MM.1S (cell line): Measurements from ENCODE around the gene BRD3OS.

Experiments used
- DNase-seq: peaks from one replicate; pipeline ENCODE4 v3.0.0-alpha.2; 2015
- H2AFZ ChIP-seq: fragments of 300-600 bp; sonication (generic); 2 replicates; pipeline ENCODE4 v1.6.0; 2016; ENCODE audit warnings: antibody characterized with exemption, low read length
- H3F3A ChIP-seq: fragments of 300-600 bp; sonication (generic); 2 replicates; pipeline ENCODE4 v1.6.1; 2016; ENCODE audit warnings: mild to moderate bottlenecking, antibody characterized with exemption, low read length, moderate library complexity, mixed read lengths; ENCODE audit not compliant: insufficient read depth
- H3K27ac ChIP-seq: fragments of 300-600 bp; sonication (generic); 2 replicates; pipeline ENCODE4 v1.5.1; 2016; ENCODE audit warnings: mild to moderate bottlenecking, low read length
- H3K27me3 ChIP-seq: fragments of 300-600 bp; sonication (generic); replicated peaks from 2 replicates; pipeline ENCODE4 v1.6.0; 2016; ENCODE audit warnings: low read length; ENCODE audit not compliant: insufficient read depth
- H3K36me3 ChIP-seq: fragments of 300-600 bp; sonication (generic); replicated peaks from 2 replicates; pipeline ENCODE4 v1.6.1; 2016; ENCODE audit warnings: mild to moderate bottlenecking, low read length, mixed read lengths; ENCODE audit not compliant: insufficient read depth
- H3K4me1 ChIP-seq: fragments of 300-600 bp; sonication (generic); 2 replicates; pipeline ENCODE4 v1.6.1; 2016; ENCODE audit warnings: low read length, mixed read lengths
- H3K4me2 ChIP-seq: fragments of 300-600 bp; sonication (generic); 2 replicates; pipeline ENCODE4 v1.6.0; 2016; ENCODE audit warnings: low read depth, low read length
- H3K4me3 ChIP-seq: fragments of 300-600 bp; sonication (generic); 2 replicates; pipeline ENCODE4 v1.5.1; 2016; ENCODE audit warnings: low read length, mixed read lengths
- H3K79me2 ChIP-seq: fragments of 300-600 bp; sonication (generic); 2 replicates; pipeline ENCODE4 v1.6.1; 2016; ENCODE audit warnings: mixed run types, low read length, mixed read lengths
- H3K9ac ChIP-seq: fragments of 300-600 bp; sonication (generic); 2 replicates; pipeline ENCODE4 v1.6.1; 2016; ENCODE audit warnings: low read length, mixed read lengths
- H3K9me2 ChIP-seq: fragments of 300-600 bp; sonication (generic); replicated peaks from 2 replicates; pipeline ENCODE4 v1.6.1; 2016; ENCODE audit warnings: mild to moderate bottlenecking, low read length, mixed read lengths; ENCODE audit not compliant: insufficient read depth
- H3K9me3 ChIP-seq: fragments of 300-600 bp; sonication (generic); replicated peaks from 2 replicates; pipeline ENCODE4 v1.6.1; 2016; ENCODE audit warnings: mild to moderate bottlenecking, low read length, mixed read lengths; ENCODE audit not compliant: insufficient read depth
- H4K20me1 ChIP-seq: fragments of 300-600 bp; sonication (generic); 2 replicates; pipeline ENCODE4 v1.6.1; 2016; ENCODE audit warnings: mild to moderate bottlenecking, low read length, moderate library complexity, mixed read lengths; ENCODE audit not compliant: insufficient read depth
- CTCF ChIP-seq: fragments of 300-600 bp; sonication (generic); IDR thresholded peaks from 2 replicates; pipeline ENCODE4 v1.5.1; 2016; ENCODE audit warnings: antibody characterized with exemption, low read length, mixed read lengths
- EZH2 ChIP-seq: fragments of 300-600 bp; sonication (generic); optimal IDR thresholded peaks from 2 replicates; pipeline ENCODE3; 2017; ENCODE audit warnings: low read depth, mild to moderate bottlenecking, antibody characterized with exemption, low read length, mixed read lengths
- EZH2phosphoT487 ChIP-seq: fragments of 300-600 bp; sonication (generic); IDR thresholded peaks from 2 replicates; pipeline ENCODE4 v1.6.1; 2018; ENCODE audit warnings: antibody characterized with exemption, low read length

Gene BRD3OS

GRCh38 chr9:134061019-134061687 lies 35.9 kb downstream of the BRD3OS start:
- peaks cover 21% of the 10 kb centered on the region for H3K4me1 ChIP-seq

GRCh38 chr9:134061688-134062371 lies 36.5 kb downstream of the BRD3OS start:
- Histone ChIP-seq H3K9me3 (no peaks in the 10 kb centered on the region), H3K4me2 (no peak overlapping the region), H2AFZ (no peak overlapping the region), H3F3A (no peaks in the 10 kb centered on the region), H4K20me1 (peaks cover 5% of the 10 kb centered on the region; the same call in 1 of the 2 replicates), H3K79me2 (peaks cover 30% of the 10 kb centered on the region), H3K9me2 (no peaks in the 10 kb centered on the region), H3K9ac (no peak overlapping the region), H3K36me3 (no peaks in the 10 kb centered on the region), H3K4me3 (no peak overlapping the region), H3K4me1 (peaks cover 24% of the 10 kb centered on the region), H3K27ac (no peak overlapping the region), H3K27me3 (no peaks in the 10 kb centered on the region; the same call in 1 of the 2 replicates)
- no peak for TF ChIP-seq EZH2phosphoT487
- no peak for TF ChIP-seq CTCF
- no peak for TF ChIP-seq EZH2
- DNase-seq = no peak

More at GRCh38 chr9:134061019-134061687, 35.9 kb downstream of the BRD3OS start:
- Histone ChIP-seq H3K9me3 (no peaks in the 10 kb centered on the region), H3K79me2 (peaks cover 25% of the 10 kb centered on the region), H3K9me2 (no peaks in the 10 kb centered on the region), H2AFZ (no peak overlapping the region), H3K4me2 (no peak overlapping the region), H4K20me1 (peaks cover 5% of the 10 kb centered on the region; the same call in 1 of the 2 replicates), H3K27ac (no peak overlapping the region), H3K27me3 (no peaks in the 10 kb centered on the region), H3F3A (no peaks in the 10 kb centered on the region), H3K9ac (no peak overlapping the region), H3K36me3 (no peaks in the 10 kb centered on the region), H3K4me3 (no peak overlapping the region)
- DNase-seq = no peak
- TF ChIP-seq CTCF (no peak), EZH2phosphoT487 (no peak), EZH2 (no peak)

GRCh38 chr9:134062461-134063087 lies 37.3 kb downstream of the BRD3OS start:
- Histone ChIP-seq H3K9me3 (no peaks in the 10 kb centered on the region), H3K4me1 (peaks cover 26% of the 10 kb centered on the region), H3K4me2 (no peak overlapping the region), H3K36me3 (no peaks in the 10 kb centered on the region), H3F3A (no peaks in the 10 kb centered on the region), H3K27ac (no peak overlapping the region), H3K9me2 (no peaks in the 10 kb centered on the region), H3K9ac (no peak overlapping the region), H2AFZ (no peak overlapping the region), H4K20me1 (peaks cover 5% of the 10 kb centered on the region; the same call in 1 of the 2 replicates), H3K27me3 (no peaks in the 10 kb centered on the region; the same call in 1 of the 2 replicates), H3K4me3 (no peak overlapping the region), H3K79me2 (peaks cover 33% of the 10 kb centered on the region)
- DNase-seq = no peak
- no peak for TF ChIP-seq EZH2phosphoT487
- TF ChIP-seq EZH2 = no peak
- TF ChIP-seq CTCF = no peak
